ENCODE measurements around the gene CTTNBP2.

Gene CTTNBP2, protein sequence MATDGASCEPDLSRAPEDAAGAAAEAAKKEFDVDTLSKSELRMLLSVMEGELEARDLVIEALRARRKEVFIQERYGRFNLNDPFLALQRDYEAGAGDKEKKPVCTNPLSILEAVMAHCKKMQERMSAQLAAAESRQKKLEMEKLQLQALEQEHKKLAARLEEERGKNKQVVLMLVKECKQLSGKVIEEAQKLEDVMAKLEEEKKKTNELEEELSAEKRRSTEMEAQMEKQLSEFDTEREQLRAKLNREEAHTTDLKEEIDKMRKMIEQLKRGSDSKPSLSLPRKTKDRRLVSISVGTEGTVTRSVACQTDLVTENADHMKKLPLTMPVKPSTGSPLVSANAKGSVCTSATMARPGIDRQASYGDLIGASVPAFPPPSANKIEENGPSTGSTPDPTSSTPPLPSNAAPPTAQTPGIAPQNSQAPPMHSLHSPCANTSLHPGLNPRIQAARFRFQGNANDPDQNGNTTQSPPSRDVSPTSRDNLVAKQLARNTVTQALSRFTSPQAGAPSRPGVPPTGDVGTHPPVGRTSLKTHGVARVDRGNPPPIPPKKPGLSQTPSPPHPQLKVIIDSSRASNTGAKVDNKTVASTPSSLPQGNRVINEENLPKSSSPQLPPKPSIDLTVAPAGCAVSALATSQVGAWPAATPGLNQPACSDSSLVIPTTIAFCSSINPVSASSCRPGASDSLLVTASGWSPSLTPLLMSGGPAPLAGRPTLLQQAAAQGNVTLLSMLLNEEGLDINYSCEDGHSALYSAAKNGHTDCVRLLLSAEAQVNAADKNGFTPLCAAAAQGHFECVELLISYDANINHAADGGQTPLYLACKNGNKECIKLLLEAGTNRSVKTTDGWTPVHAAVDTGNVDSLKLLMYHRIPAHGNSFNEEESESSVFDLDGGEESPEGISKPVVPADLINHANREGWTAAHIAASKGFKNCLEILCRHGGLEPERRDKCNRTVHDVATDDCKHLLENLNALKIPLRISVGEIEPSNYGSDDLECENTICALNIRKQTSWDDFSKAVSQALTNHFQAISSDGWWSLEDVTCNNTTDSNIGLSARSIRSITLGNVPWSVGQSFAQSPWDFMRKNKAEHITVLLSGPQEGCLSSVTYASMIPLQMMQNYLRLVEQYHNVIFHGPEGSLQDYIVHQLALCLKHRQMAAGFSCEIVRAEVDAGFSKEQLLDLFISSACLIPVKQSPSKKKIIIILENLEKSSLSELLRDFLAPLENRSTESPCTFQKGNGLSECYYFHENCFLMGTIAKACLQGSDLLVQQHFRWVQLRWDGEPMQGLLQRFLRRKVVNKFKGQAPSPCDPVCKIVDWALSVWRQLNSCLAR (N-terminal part only)

GRCh38 chr7:117873310-117874190 lies at the start of gene CTTNBP2:
CTTNBP2 (minus strand) TSS chr7:117873441; CDS start chr7:117873415, 26 bp downstream.
- DNase-seq = peak; percentile 67

DNA sequence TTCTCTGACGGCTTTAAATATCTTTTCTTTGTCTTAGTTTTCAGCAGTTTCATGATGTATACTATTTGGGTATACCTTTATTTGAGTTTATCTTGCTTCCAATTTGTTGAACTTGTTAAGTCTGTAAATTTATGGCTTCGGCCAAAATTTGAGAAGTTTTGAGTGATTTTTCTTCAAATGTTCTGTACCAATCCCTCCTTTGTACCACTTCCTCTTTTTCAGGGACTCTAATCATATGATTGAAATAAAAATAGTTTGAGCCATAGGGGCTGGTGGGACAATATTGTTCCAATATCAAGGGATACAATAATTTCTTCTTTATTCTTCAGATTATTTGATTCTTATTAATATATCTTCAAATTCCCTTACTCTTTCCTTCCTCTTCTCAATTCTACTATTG lies 43.1 kb upstream of the CTTNBP2 start:
- DNase-seq = no peak

- no peak for DNase-seq
Measured at GRCh38 chr7:117912421-117912820, 39.2 kb upstream of the CTTNBP2 start.

GRCh38 chr7:117908031-117908795 lies 35.0 kb upstream of the CTTNBP2 start:
- DNase-seq = no peak

- no peak for DNase-seq
Measured at GRCh38 chr7:117907049-117907640, 33.9 kb upstream of the CTTNBP2 start.

DNA sequence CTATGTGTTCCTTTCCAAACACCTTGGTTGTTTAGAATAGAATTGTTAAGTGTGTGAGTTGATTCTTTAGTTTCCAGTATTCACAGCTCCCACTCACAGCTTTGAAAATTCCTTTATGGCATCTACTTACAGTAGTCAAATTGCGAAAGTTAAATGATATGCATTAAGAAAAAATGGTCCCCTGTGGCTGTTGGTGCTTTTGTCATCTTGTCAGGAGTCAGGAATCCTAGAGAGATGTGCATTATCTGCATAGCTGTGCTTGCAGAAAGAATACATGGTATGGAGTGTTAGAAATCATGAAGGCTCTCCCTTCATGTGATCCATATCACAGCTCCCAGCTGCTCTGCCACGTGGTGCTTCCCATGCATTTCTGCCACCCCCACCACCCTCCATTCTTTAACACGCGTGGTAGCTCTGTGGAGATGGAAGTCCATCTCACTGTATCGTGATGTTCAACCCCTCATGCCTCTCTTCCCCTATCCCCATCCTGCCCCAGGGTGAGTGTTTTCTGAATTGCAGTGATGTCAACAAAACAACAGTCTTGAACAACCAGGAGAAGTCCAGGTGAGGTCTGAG lies 29.2 kb upstream of the CTTNBP2 start:
- DNase-seq = no peak

- no peak for DNase-seq
Measured at GRCh38 chr7:117901089-117901797, 28.0 kb upstream of the CTTNBP2 start.

DNA sequence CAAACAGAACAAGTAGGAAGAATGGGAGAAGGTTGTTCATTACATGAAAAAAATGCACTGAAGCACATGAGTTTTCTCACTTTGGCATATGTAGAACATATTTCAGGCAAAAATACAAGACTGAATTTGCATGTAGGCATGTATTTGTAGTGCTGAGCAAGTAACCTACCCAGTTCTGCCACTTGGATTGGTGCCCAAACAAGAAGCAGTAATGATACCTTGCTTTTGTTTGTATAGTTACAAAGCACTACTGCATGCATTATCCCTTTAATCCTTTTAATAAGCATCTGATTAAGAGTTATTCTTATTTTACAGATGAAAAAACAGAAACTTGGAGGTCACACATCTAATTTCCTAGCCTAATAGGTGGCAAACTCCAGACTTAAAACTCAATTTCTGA lies 23.1 kb upstream of the CTTNBP2 start:
- no peak for DNase-seq

- no peak for DNase-seq
Measured at GRCh38 chr7:117895276-117895675, 22.0 kb upstream of the CTTNBP2 start.

GRCh38 chr7:117894037-117894436 lies 20.8 kb upstream of the CTTNBP2 start:
- no peak for DNase-seq

GRCh38 chr7:117892821-117893220 lies 19.6 kb upstream of the CTTNBP2 start:
- DNase-seq = no peak

DNA sequence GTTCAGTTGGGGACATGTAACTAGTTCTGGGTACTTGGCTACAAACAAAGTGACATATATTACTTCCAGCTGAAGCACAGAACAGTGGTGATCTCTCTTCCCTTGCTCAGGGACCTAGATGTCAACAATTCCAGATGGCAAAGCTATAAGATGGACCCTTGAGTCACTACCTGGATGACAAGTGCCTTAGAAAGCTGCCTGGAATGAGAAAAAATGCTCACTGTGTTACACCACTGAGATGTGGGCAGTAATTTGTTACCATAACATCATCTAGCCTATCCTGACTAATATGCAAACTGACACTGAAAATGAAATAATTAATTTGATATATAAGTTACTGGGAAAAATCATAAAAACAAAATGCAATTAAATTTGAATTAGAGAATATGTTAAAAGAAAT lies 16.4 kb upstream of the CTTNBP2 start:
- no peak for DNase-seq

DNA sequence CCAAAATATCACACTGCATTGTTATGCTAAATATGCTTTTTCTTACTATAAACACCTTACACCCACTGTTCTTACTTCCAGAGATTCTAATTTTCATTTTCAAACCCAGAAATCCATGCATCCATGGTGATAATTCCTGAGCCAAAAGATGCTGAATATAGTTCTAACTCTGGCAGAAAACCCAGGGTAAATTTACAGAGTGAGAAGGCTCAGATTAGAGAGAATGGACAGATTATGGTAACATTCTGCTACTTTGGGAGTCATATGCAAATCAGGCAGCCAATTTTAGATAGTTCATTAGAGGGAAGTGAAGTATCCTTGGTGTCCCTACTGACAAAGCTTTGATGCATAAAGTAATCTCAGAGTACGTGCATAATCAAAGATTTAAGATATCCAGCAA lies 15.4 kb upstream of the CTTNBP2 start:
- DNase-seq = no peak

DNA sequence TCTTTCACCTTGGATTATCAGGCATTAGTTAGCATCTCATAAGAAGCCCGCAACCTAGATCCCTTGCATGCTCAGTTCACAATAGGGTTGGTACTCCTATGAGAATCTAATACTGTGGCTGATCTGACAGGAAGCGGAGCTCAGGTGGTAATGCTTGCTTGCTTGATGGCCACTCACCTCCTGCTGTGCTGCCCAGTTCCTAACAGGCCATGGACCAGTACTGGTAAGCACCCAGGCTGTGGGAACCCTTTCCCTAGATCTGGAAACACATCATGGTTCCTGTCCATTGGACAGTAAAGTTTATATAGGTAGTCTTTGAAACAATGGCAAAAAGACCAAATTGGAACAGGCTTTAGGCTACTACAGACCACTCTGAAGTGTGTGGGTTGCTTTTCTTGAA lies 9.4 kb upstream of the CTTNBP2 start:
- DNase-seq = no peak

DNA sequence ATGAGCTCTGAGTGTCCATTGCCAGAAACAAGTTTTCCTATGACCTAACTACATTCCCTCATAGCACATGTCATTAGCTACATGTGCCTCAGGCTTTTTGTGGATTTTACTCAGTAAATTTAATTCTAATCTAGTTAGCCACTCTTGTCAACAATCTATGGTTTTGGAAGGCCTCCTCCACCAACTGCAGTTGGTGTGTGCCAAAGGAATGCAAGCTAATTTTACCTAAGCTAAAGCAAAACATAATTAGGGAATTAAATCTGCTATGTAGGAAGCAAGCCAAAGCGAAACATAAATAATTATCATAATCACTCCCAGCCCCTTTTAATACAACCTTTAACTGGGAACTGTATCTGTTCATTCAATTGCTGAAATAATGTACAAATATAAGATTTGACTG lies 3.5 kb upstream of the CTTNBP2 start:
- no peak for DNase-seq

GRCh38 chr7:117875566-117875965 lies 2.3 kb upstream of the CTTNBP2 start:
- no peak for DNase-seq

GRCh38 chr7:117874191-117874700 lies 1.0 kb upstream of the CTTNBP2 start:
- no peak for DNase-seq

- peak; percentile 34 for DNase-seq
Measured at GRCh38 chr7:117872561-117873309, 506 bp downstream of the CTTNBP2 start.

Measured in femur (tissue), 1 donor.